ENCODE measurements around the gene CMPK2. TPM values are rescaled to one million over a fixed set of nuclear protein-coding genes. Genes with fewer than 3 reads are reported as not detected.

Gene CMPK2
- total and polyA plus RNA-seq, 2 donors (not counting 1 experiment from before 2014, with no cell fraction given), result 0.33 to 0.52 TPM

GRCh38 chr2:6846540-6846939 lies 19.2 kb downstream of the CMPK2 start:
- no peaks in the 10 kb centered on the region for H3K4me1 ChIP-seq (ENCODE audit: control insufficient read depth, extremely low read depth, insufficient read depth, low read length)
- H3K79me2 ChIP-seq (ENCODE audit: control insufficient read depth, insufficient read depth, low read length), result no peaks in the 10 kb centered on the region
- no peak overlapping the region for H3K4me3 ChIP-seq (replicated peaks in 1 of 4; ENCODE audit: control extremely low read depth in 1 of 4, insufficient read depth in 1 of 4, low read depth in 3 of 4, low read length in 4 of 4)
- no peak overlapping the region for H3K9ac ChIP-seq (ENCODE audit: insufficient read depth, low read length)
- no peak for TF ChIP-seq CTCF (conservative IDR thresholded peaks at IDR 0.05 in 1 of 2, IDR thresholded peaks at IDR 0.05 in 1 of 2; ENCODE audit: low read depth in 1 of 2, low read length in 2 of 2)
- no peak for TF ChIP-seq EZH2 (IDR thresholded peaks at IDR 0.05; ENCODE audit: low read length, missing control alignments)
- no peak overlapping the region for H2AFZ ChIP-seq (ENCODE audit: low read length)
- H4K20me1 ChIP-seq (ENCODE audit: control insufficient read depth, extremely low read depth, insufficient read depth, low read length), result no peaks in the 10 kb centered on the region
- no peak overlapping the region for H3K4me2 ChIP-seq (ENCODE audit: extremely low read depth, insufficient read depth, low read length)
- DNase-seq (ENCODE audit: low read depth in 2 of 2), result no peak
- no peak overlapping the region for H3K27ac ChIP-seq (ENCODE audit: insufficient read depth, low read length)
- no peaks in the 10 kb centered on the region for H3K27me3 ChIP-seq (ENCODE audit: control insufficient read depth, insufficient read depth, low read length)
- no peaks in the 10 kb centered on the region for H3K36me3 ChIP-seq (ENCODE audit: control insufficient read depth, insufficient read depth, low read length)
- H3K9me3 ChIP-seq (ENCODE audit: control insufficient read depth, insufficient read depth, low read depth, low read length), result no peaks in the 10 kb centered on the region

GRCh38 chr2:6845903-6846302 lies 19.8 kb downstream of the CMPK2 start:
- no peak overlapping the region for H3K9ac ChIP-seq (ENCODE audit: insufficient read depth, low read length)
- DNase-seq (ENCODE audit: low read depth in 2 of 2), result no peak
- no peaks in the 10 kb centered on the region for H3K9me3 ChIP-seq (ENCODE audit: control insufficient read depth, insufficient read depth, low read depth, low read length)
- no peak overlapping the region for H3K27ac ChIP-seq (ENCODE audit: insufficient read depth, low read length)
- H3K4me2 ChIP-seq (ENCODE audit: extremely low read depth, insufficient read depth, low read length), result no peak overlapping the region
- H3K36me3 ChIP-seq (ENCODE audit: control insufficient read depth, insufficient read depth, low read length), result no peaks in the 10 kb centered on the region
- TF ChIP-seq EZH2 (IDR thresholded peaks at IDR 0.05; ENCODE audit: low read length, missing control alignments) (no peak), CTCF (conservative IDR thresholded peaks at IDR 0.05 in 1 of 2, IDR thresholded peaks at IDR 0.05 in 1 of 2; ENCODE audit: low read depth in 1 of 2, low read length in 2 of 2) (no peak)
- H4K20me1 ChIP-seq (ENCODE audit: control insufficient read depth, extremely low read depth, insufficient read depth, low read length), result no peaks in the 10 kb centered on the region
- no peaks in the 10 kb centered on the region for H3K27me3 ChIP-seq (ENCODE audit: control insufficient read depth, insufficient read depth, low read length)
- no peaks in the 10 kb centered on the region for H3K4me1 ChIP-seq (ENCODE audit: control insufficient read depth, extremely low read depth, insufficient read depth, low read length)
- H3K79me2 ChIP-seq (ENCODE audit: control insufficient read depth, insufficient read depth, low read length), result no peaks in the 10 kb centered on the region
- no peak overlapping the region for H3K4me3 ChIP-seq (replicated peaks in 1 of 4; ENCODE audit: control extremely low read depth in 1 of 4, insufficient read depth in 1 of 4, low read depth in 3 of 4, low read length in 4 of 4)
- H2AFZ ChIP-seq (ENCODE audit: low read length), result no peak overlapping the region

GRCh38 chr2:6845312-6845711 lies 20.4 kb downstream of the CMPK2 start:
- no peak overlapping the region for H3K4me2 ChIP-seq (ENCODE audit: extremely low read depth, insufficient read depth, low read length)
- no peaks in the 10 kb centered on the region for H3K79me2 ChIP-seq (ENCODE audit: control insufficient read depth, insufficient read depth, low read length)
- H3K27me3 ChIP-seq (ENCODE audit: control insufficient read depth, insufficient read depth, low read length), result no peaks in the 10 kb centered on the region
- H3K9ac ChIP-seq (ENCODE audit: insufficient read depth, low read length), result no peak overlapping the region
- peak; percentile 27 to 37 for DNase-seq (ENCODE audit: low read depth in 2 of 2)
- no peaks in the 10 kb centered on the region for H3K9me3 ChIP-seq (ENCODE audit: control insufficient read depth, insufficient read depth, low read depth, low read length)
- no peaks in the 10 kb centered on the region for H3K4me1 ChIP-seq (ENCODE audit: control insufficient read depth, extremely low read depth, insufficient read depth, low read length)
- H3K36me3 ChIP-seq (ENCODE audit: control insufficient read depth, insufficient read depth, low read length), result no peaks in the 10 kb centered on the region
- TF ChIP-seq CTCF (conservative IDR thresholded peaks at IDR 0.05 in 1 of 2, IDR thresholded peaks at IDR 0.05 in 1 of 2; ENCODE audit: low read depth in 1 of 2, low read length in 2 of 2), result no peak
- no peak for TF ChIP-seq EZH2 (IDR thresholded peaks at IDR 0.05; ENCODE audit: low read length, missing control alignments)
- no peak overlapping the region for H3K27ac ChIP-seq (ENCODE audit: insufficient read depth, low read length)
- no peak overlapping the region for H3K4me3 ChIP-seq (replicated peaks in 1 of 4; ENCODE audit: control extremely low read depth in 1 of 4, insufficient read depth in 1 of 4, low read depth in 3 of 4, low read length in 4 of 4)
- no peaks in the 10 kb centered on the region for H4K20me1 ChIP-seq (ENCODE audit: control insufficient read depth, extremely low read depth, insufficient read depth, low read length)
- no peak overlapping the region for H2AFZ ChIP-seq (ENCODE audit: low read length)
